Psoas muscle (tissue), 8 donors: ENCODE results near the gene LPAR1. TPM values are rescaled to one million over a fixed set of nuclear protein-coding genes. Genes with fewer than 3 reads are reported as not detected.

Source experiments
- ATAC-seq, 4 donors: fragments of 200-7000 bp; cut with Tn5 transposase; one replicate each; pipeline ENCODE4 v1.9.1; 2020; ENCODE audit warnings: moderate library complexity in 3 of 4, mild to moderate bottlenecking in 2 of 4
- DNase-seq, 2 donors: peaks; one replicate each; pipeline ENCODE4 v3.0.0-alpha.2; 2020
- H3K27ac ChIP-seq: fragments of 200-600 bp; one replicate; pipeline ENCODE4 v1.8.0; 2022
- H3K27me3 ChIP-seq, 3 donors: fragments of 200-600 bp in 1 of 3; one replicate each; pipeline versions ENCODE4 v1.6.1 to v1.8.0; 2013 to 2022; ENCODE audit warnings: low read length in 2 of 3, mild to moderate bottlenecking in 2 of 3, moderate library complexity in 1 of 3; ENCODE audit not compliant: insufficient read depth in 3 of 3
- H3K36me3 ChIP-seq, 2 donors: fragments of 200-600 bp in 1 of 2; one replicate each; pipeline versions ENCODE4 v1.6.1 to v1.8.0; 2013 to 2022; ENCODE audit warnings: low read depth in 1 of 2, mild to moderate bottlenecking in 1 of 2, moderate library complexity in 1 of 2; ENCODE audit not compliant: insufficient read depth in 1 of 2
- H3K4me1 ChIP-seq: fragments of 200-600 bp; one replicate; pipeline ENCODE4 v1.8.0; 2022
- H3K4me3 ChIP-seq: fragments of 200-600 bp; one replicate; pipeline ENCODE4 v1.8.0; 2022; ENCODE audit warnings: mild to moderate bottlenecking
- H3K9me3 ChIP-seq: fragments of 200-600 bp; one replicate; pipeline ENCODE4 v1.8.0; 2022
- CTCF ChIP-seq: fragments of 200-600 bp; IDR thresholded peaks from one replicate; pipeline ENCODE4 v1.8.0; 2022; ENCODE audit warnings: antibody characterized with exemption
- WGBS, 3 donors: extraction: QIAGEN DNeasy Blood & Tissue Kit; methylation state at CpG; one replicate each; pipeline versions ENCODE4 v1.1.6 to v1.1.7; 2013; 5-methylcytosine and 5-hydroxymethylcytosine counted together
- intact Hi-C, 2 donors: fragments of 100-400 bp; cut with DNase I; formaldehyde crosslinking; loops; one replicate each; pipeline versions ENCODE4 v1.11.0 to v1.14.2; 2022
- polyA plus RNA-seq, 3 donors: library from polyadenylated mRNA; stranded (reverse); fragments of 200-250 nt; gene quantifications; one replicate each; pipeline ENCODE4 v1.2.3, GENCODE V29; 2013
- total RNA-seq, 4 donors: library from RNA; stranded (reverse); fragmentation: NEBNext Ultra II Directional in 2 of 4; extraction: Animal tissue kit (Norgen Biotek cat#: 25700) in 2 of 4; gene quantifications; one replicate each; pipeline versions ENCODE4 v1.2.1 to v1.2.4, GENCODE V29; 2021 to 2023
- donor health status: healthy with polysubstance abuse.
- donor health status: DM: no; HTN: no; CAD: no; lungs with moderate emphysema.
- donor health status: Bipolar disorder and iron deficiency.
- donor health status: healthy.
- donor health status: DM: yes; HTN: yes; CAD: no.
- donor health status: DM: no; HTN: no; CAD: no.
- donor health status: DM: no; HTN: no; CAD: no.
- donor health status: DM: yes; HTN: yes; CAD: no.

Gene LPAR1
- total and polyA plus RNA-seq, 7 donors = 2.5 to 7.7 (median 4.7) TPM

- DNase-seq = no peak
- no peaks in the 10 kb centered on the region for H3K4me1 ChIP-seq
- no peaks in the 10 kb centered on the region for H3K27me3 ChIP-seq
- no peak overlapping the region for H3K4me3 ChIP-seq
- H3K9me3 ChIP-seq = no peaks in the 10 kb centered on the region
- intact Hi-C loops = no loop called here
- ATAC-seq = no peak
- no peak for TF ChIP-seq CTCF
- no peaks in the 10 kb centered on the region for H3K36me3 ChIP-seq
- WGBS, 3 donors = 74 to 81% (median 79%) methylated on average over 7 of the region's 7 CpGs
- no peak overlapping the region for H3K27ac ChIP-seq
Observed at GRCh38 chr9:111008158-111009075, 29.9 kb downstream of the LPAR1 start.

- no peaks in the 10 kb centered on the region for H3K36me3 ChIP-seq
- TF ChIP-seq CTCF = no peak
- no peaks in the 10 kb centered on the region for H3K27me3 ChIP-seq
- 74 to 84% (median 75%) methylated on average over 1 of the region's 1 CpG for WGBS, 3 donors
- DNase-seq (no peak), ATAC-seq (no peak)
- no peaks in the 10 kb centered on the region for H3K9me3 ChIP-seq
- no peak overlapping the region for H3K27ac ChIP-seq
- intact Hi-C loops = no loop called here
- no peak overlapping the region for H3K4me3 ChIP-seq
- no peaks in the 10 kb centered on the region for H3K4me1 ChIP-seq
Observed at GRCh38 chr9:111005746-111006470, 32.4 kb downstream of the LPAR1 start.

- no peak for ATAC-seq
- H3K9me3 ChIP-seq = no peaks in the 10 kb centered on the region
- H3K27me3 ChIP-seq = no peaks in the 10 kb centered on the region
- H3K4me3 ChIP-seq = no peak overlapping the region
- intact Hi-C loops = no loop called here
- 95 to 98% (median 97%) methylated on average over 5 of the region's 5 CpGs for WGBS, 3 donors
- no peaks in the 10 kb centered on the region for H3K36me3 ChIP-seq
- TF ChIP-seq CTCF = no peak
- no peak for DNase-seq
- no peaks in the 10 kb centered on the region for H3K4me1 ChIP-seq
- H3K27ac ChIP-seq = no peak overlapping the region
Observed at GRCh38 chr9:111004936-111005335, 33.3 kb downstream of the LPAR1 start.

- WGBS, 3 donors = 84 to 88% (median 87%) methylated on average over 3 of the region's 3 CpGs
- no peak for TF ChIP-seq CTCF
- ATAC-seq = no peak
Observed at GRCh38 chr9:111003182-111003581, 35.1 kb downstream of the LPAR1 start.

More at GRCh38 chr9:111003182-111003581, 35.1 kb downstream of the LPAR1 start:
- no peak for DNase-seq
- Histone ChIP-seq H3K4me3 (no peak overlapping the region), H3K27ac (no peak overlapping the region), H3K9me3 (no peaks in the 10 kb centered on the region), H3K36me3 (no peaks in the 10 kb centered on the region), H3K4me1 (no peaks in the 10 kb centered on the region), H3K27me3 (no peaks in the 10 kb centered on the region)
- intact Hi-C loops = no loop called here
